ES-I3 (cell line): ENCODE data around the gene SLC49A4.

Experiments
- H3K36me3 ChIP-seq: 2 replicates; pipeline ENCODE4 v1.6.1; 2013; ENCODE audit warnings: mild to moderate bottlenecking, low read length, control low read depth, moderate library complexity; ENCODE audit not compliant: insufficient read depth
- H3K4me1 ChIP-seq: 2 replicates; pipeline ENCODE4 v1.6.1; 2013; ENCODE audit warnings: mild to moderate bottlenecking, control low read depth, low read length; ENCODE audit not compliant: insufficient read depth
- H3K9ac ChIP-seq: 2 replicates; pipeline ENCODE4 v1.6.1; 2013; ENCODE audit warnings: low read depth, mild to moderate bottlenecking, low read length, moderate library complexity
- H3K9me3 ChIP-seq: 2 replicates; pipeline ENCODE4 v1.6.1; 2013; ENCODE audit warnings: mild to moderate bottlenecking, low read length, moderate library complexity; ENCODE audit not compliant: control insufficient read depth, insufficient read depth

Gene SLC49A4

DNA sequence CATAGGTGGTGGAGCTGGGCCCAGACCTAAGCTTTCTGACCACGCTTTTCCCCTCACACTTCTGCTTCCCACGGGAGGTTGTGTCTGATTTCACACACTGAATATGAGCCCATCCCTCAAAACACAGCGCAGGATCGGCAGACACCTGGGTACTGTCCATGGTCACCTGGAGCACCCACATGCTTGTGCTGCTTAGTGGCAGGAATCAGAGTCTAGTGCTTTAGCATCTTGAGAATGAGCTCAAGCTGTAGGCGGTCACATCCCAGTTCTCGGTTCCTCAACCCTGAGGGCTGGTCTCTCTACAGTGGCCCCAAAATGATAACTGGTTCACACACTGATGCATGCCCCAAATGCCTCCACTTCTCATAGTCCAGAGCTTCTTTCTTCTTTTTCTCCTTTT, 121.7 kb downstream of the SLC49A4 start:
- Histone ChIP-seq H3K9me3 (no peaks in the 10 kb centered on the region), H3K9ac (no peak overlapping the region), H3K36me3 (no peaks in the 10 kb centered on the region), H3K4me1 (no peaks in the 10 kb centered on the region)

GRCh38 chr3:122917412-122917811, 122.5 kb downstream of the SLC49A4 start:
- H3K9ac ChIP-seq, result no peak overlapping the region

DNA sequence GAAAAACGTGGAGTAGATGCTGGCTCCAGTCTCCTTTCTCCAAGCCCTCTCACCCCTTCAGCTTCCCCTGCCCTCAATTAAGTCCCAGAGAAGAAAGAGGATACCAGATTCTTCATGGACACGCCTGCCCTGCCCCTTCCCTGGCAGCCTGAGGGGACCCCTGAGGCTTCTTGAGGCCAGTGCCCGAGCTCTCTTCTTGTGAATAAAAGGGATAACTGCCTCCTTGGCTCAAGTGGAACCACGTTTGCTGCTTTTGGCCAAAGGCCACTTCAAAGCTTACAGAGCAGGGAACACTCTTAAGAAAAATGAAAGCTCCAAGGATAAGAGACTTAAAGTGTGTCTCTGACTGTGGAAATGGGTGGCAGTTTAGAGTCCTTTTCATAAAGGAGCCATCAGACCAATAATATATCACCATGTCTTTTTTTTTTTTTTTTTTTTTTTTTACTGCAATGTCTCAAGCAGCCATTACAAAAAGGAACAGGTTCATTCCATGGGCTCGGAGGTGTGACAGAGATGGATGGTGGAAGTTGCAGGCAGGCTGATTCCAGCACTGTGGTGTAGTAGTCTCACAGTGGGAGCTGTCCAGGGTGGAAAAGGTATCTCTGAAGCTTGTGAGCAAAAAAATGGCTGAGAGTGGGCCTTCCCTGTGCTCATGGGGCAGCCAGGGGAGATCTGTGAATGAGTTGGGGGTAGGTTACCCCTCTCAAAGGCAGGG, 123.9 kb downstream of the SLC49A4 start:
- H3K9ac ChIP-seq, result no peak overlapping the region
- H3K36me3 ChIP-seq, result no peaks in the 10 kb centered on the region
- no peaks in the 10 kb centered on the region for H3K4me1 ChIP-seq
- no peaks in the 10 kb centered on the region for H3K9me3 ChIP-seq

More at GRCh38 chr3:122917412-122917811, 122.5 kb downstream of the SLC49A4 start:
- H3K4me1 ChIP-seq, result no peaks in the 10 kb centered on the region
- H3K9me3 ChIP-seq, result no peaks in the 10 kb centered on the region
- no peaks in the 10 kb centered on the region for H3K36me3 ChIP-seq

- H3K36me3 ChIP-seq, result no peaks in the 10 kb centered on the region
- no peaks in the 10 kb centered on the region for H3K9me3 ChIP-seq
- H3K4me1 ChIP-seq, result no peaks in the 10 kb centered on the region
- no peak overlapping the region for H3K9ac ChIP-seq
These were observed 124.4 kb downstream of the SLC49A4 start for GRCh38 chr3:122919291-122919610.

DNA sequence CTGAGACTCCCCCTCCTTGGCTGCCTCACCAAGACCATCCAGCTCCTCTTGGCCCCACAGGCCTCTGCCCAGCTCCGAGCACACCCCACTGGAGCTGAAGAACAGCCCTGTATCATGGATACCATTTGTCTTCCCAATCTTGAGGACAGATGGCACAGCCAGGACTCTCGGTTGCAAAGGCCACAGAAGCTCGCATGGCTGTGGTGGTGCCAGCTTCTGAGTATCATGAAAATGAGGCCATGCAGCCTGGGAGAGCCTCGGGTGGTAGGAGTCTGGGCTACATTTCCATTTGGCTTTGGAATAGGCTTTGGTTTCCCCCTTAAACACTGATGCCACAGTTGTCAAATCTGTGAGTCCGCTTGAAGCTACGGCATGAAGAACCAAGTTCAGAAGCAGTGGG, 126.1 kb downstream of the SLC49A4 start:
- H3K4me1 ChIP-seq, result no peaks in the 10 kb centered on the region
- H3K9ac ChIP-seq, result no peak overlapping the region
- no peaks in the 10 kb centered on the region for H3K9me3 ChIP-seq
- no peaks in the 10 kb centered on the region for H3K36me3 ChIP-seq

- H3K36me3 ChIP-seq, result no peaks in the 10 kb centered on the region
These were observed 127.2 kb downstream of the SLC49A4 start for GRCh38 chr3:122921791-122922651.

DNA sequence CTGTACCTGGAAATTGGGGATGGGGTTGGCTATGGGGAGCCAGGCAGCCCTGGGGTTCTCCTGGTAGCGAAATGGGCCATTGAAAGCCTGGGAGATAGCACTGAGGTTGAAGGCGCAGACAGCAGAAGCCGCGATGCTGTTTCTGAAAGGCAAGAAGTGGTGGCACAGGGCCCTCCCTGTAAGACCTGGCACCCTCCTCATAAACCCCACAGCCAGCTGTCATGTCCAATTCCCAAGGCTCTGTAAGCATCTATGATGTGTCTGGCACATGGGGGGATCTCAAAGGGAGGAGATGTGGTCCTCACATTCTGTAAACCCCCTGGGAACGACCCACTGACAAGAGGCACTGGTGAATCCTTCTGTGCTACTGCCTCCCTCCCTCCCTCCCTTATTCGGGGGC, 128.7 kb downstream of the SLC49A4 start:
- H3K9ac ChIP-seq, result no peak overlapping the region
- no peaks in the 10 kb centered on the region for H3K4me1 ChIP-seq

More at GRCh38 chr3:122921791-122922651, 127.2 kb downstream of the SLC49A4 start:
- peak overlapping the region; percentile 48; the same call in 1 of the 2 replicates for H3K9ac ChIP-seq
- no peaks in the 10 kb centered on the region for H3K4me1 ChIP-seq
- no peaks in the 10 kb centered on the region for H3K9me3 ChIP-seq

DNA sequence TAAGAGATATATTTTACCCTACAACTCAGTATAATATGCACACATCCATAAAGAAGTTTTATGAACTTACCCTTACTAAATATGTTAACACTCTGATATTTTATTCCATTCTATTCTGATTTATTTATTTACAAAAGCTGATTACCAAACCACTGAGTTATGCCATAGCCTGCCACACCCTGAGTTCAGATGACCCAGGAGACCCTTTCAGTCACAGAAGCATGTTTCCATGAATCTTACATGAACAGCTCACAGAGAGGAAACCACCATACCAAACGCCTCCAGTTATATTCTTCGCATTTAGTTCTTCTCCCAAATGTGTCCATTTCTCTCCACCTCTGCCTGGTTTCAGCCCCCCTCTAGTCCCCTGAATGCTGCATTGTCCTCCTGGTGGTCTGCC, 129.2 kb downstream of the SLC49A4 start:
- Histone ChIP-seq H3K4me1 (no peaks in the 10 kb centered on the region), H3K9me3 (no peaks in the 10 kb centered on the region), H3K36me3 (no peaks in the 10 kb centered on the region), H3K9ac (no peak overlapping the region)

More for the DNA sequence above, 128.7 kb downstream of the SLC49A4 start:
- no peaks in the 10 kb centered on the region for H3K36me3 ChIP-seq
- H3K9me3 ChIP-seq, result no peaks in the 10 kb centered on the region

- H3K9me3 ChIP-seq, result no peaks in the 10 kb centered on the region
- no peaks in the 10 kb centered on the region for H3K36me3 ChIP-seq
- H3K9ac ChIP-seq, result no peak overlapping the region
- H3K4me1 ChIP-seq, result no peaks in the 10 kb centered on the region
These were observed 130.9 kb downstream of the SLC49A4 start for GRCh38 chr3:122925756-122926155.

DNA sequence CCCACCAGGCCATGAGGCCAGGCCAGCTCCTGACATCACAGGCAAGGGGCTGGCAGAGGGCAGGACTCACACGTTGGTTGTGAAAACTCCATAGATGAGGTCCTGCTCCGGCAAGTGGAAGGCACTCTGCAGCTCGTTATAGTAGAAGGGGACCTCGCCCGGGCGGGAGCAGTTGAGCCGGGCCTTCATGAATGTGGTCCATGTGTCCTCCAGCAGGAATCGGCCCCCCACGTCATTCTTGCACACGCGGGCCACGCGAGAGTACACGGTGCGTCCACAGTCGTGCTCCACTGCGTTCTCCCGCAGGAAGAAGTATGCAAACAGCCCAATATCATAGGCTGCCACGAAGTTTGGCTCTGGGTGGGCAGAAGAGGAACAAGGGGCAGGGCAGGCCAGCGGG, 131.5 kb downstream of the SLC49A4 start:
- H3K36me3 ChIP-seq, result no peaks in the 10 kb centered on the region
- no peak overlapping the region for H3K9ac ChIP-seq
- H3K9me3 ChIP-seq, result no peaks in the 10 kb centered on the region
- no peaks in the 10 kb centered on the region for H3K4me1 ChIP-seq

DNA sequence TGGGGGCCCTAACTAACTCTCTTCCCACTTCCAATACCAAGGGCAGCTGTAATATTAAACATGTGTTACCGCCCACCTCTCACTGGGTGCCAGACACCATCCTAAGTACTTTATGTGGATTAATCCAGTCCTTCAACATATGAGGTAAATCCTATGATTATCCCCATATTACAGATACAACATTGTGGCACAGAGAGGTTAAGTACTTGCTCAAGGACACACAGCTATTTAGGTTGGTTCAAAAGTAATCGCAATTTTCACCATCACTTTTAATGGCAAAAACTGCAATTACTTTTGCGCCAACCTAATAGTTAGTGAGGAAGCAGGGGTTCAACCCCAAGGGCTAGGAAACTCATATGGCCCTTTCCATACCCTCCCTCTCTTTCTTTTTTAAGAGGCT, 131.9 kb downstream of the SLC49A4 start:
- Histone ChIP-seq H3K9ac (no peak overlapping the region), H3K9me3 (no peaks in the 10 kb centered on the region), H3K4me1 (no peaks in the 10 kb centered on the region), H3K36me3 (no peaks in the 10 kb centered on the region)

DNA sequence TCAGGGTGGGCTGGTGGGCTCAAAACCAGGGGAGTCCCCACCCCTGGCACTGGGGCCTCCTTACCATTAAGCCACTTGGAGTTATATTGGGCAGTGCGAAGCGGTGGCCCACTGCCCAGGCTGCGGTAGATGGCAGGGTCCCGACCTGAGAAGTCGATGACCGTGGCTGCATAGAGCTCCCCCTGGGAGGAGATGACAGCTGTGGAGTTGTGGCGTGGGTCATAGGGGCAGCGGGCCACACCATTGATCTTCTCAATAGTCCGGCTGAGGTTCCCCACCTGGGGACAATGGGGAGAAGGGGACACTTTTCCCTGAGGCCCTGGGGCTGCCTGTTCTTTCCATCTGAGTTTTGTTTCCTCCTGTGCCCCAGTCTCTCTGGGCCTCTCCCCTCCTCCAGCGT, 132.9 kb downstream of the SLC49A4 start:
- Histone ChIP-seq H3K36me3 (no peaks in the 10 kb centered on the region), H3K9me3 (no peaks in the 10 kb centered on the region), H3K9ac (no peak overlapping the region), H3K4me1 (no peaks in the 10 kb centered on the region)

DNA sequence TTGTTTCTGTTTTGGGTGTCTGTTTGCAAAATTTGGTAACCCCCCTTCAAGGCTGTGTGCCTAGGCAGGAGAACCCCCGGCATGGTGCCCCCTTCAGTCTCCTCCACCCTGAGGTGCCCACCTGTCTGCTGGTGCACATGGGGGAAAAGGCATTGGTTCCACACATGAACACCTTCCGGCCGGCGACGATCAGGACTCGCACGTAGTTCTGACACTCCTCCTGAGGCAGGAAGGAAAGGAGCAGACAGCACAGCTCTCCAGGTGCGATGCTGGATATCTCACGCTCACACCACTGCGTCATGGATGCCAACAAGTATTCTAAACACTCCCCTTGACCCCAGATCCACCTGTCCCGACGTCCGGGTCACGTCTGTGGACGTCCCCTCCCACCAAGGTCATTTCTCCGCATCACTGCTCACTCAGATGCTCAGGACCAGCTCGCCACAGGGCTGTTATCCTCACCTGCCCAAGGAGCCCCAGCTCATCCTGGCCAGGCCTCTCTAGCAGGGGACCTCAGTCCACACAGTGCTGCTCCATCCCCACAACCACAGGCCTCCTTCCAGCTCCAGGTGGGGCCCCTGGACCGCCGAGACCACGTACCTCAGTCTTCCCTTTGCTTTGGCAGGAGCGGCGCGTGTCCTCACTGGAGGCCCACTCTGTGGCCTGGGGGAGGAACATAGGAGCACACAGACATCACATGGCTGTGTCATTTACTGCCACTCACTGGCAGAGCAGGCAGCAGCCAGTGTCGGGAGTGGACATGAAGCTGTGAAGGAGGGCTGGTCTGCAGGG, 133.7 kb downstream of the SLC49A4 start:
- no peaks in the 10 kb centered on the region for H3K9me3 ChIP-seq
- no peaks in the 10 kb centered on the region for H3K4me1 ChIP-seq
- H3K36me3 ChIP-seq, result no peaks in the 10 kb centered on the region
- no peak overlapping the region for H3K9ac ChIP-seq

- Histone ChIP-seq H3K36me3 (no peaks in the 10 kb centered on the region), H3K9me3 (no peaks in the 10 kb centered on the region), H3K4me1 (no peaks in the 10 kb centered on the region), H3K9ac (no peak overlapping the region)
These were observed 134.6 kb downstream of the SLC49A4 start for GRCh38 chr3:122929188-122930062.
